ENCODE results near the gene MYO3B. TPM values are rescaled to one million over a fixed set of nuclear protein-coding genes. Genes with fewer than 3 reads are reported as not detected.

MYO3B gene
- total RNA-seq, 1 experiment from 2014 or later: 0.63 TPM

DNA sequence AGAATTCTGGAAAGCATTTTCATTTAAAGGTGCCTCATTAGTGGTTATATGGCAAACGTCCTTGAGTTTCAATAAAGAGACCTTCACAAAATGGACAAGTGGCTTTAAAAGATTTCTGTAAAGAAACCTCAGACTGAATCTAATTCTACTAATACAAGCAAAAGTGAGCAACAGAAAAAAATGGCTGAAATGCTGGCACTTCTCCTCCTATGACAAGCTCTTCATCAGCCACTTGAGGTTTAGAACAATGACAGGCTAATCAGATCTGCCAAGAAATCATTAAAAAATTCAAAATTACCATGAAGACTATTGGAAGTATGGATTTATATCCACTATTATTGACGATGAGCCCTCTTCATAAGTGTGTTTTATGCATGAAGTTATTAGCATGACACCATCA lies 71.8 kb downstream of the MYO3B start:
- no peak for DNase-seq
- Mint-ChIP-seq H3K9me3 (no peaks in the 10 kb centered on the region; a peak in 1 of 5 replicates), H3K4me3 (no peak overlapping the region), H3K27ac (no peak overlapping the region), H3K27me3 (ENCODE audit: low read depth) (no peaks in the 10 kb centered on the region; the same call in none of the 2 replicates), H3K36me3 (ENCODE audit: insufficient read depth in 1 of 3, low read depth in 3 of 3) (no peaks in the 10 kb centered on the region), H3K4me1 (no peaks in the 10 kb centered on the region; a peak in 1 of 4 replicates)
- no peaks in the 10 kb centered on the region for H4K20me1 ChIP-seq (ENCODE audit: control insufficient read depth, insufficient read depth, insufficient read length)
- no peaks in the 10 kb centered on the region for H3K9me3 ChIP-seq (ENCODE audit: control insufficient read depth, low read depth, low read length)
- no CpG with 5 or more reads among the region's 2 CpGs for WGBS (ENCODE audit: extremely low coverage, insufficient read length, low lambda C conversion rate)
- no peak overlapping the region for H3K4me2 ChIP-seq (ENCODE audit: insufficient read depth, insufficient read length, low read length)
- no peak overlapping the region for H3K56ac ChIP-seq (ENCODE audit: insufficient read length, low read depth, low read length)
- no peak overlapping the region for H4K8ac ChIP-seq (replicated peaks; ENCODE audit: insufficient read length, low read depth, low read length)
- no peak overlapping the region for H3K23ac ChIP-seq (ENCODE audit: insufficient read length, low read depth, low read length)
- H2AFZ ChIP-seq (ENCODE audit: low read length): no peak overlapping the region
- H3K79me1 ChIP-seq (ENCODE audit: insufficient read depth, low read depth, low read length, poor library complexity, severe bottlenecking): no peaks in the 10 kb centered on the region
- no peak overlapping the region for H2BK12ac ChIP-seq (ENCODE audit: insufficient read length, low read depth, low read length)
- H3K14ac ChIP-seq (ENCODE audit: insufficient read depth, low read length): no peak overlapping the region
- no peak overlapping the region for H2BK20ac ChIP-seq (ENCODE audit: low read depth, low read length, poor library complexity, severe bottlenecking)
- TF ChIP-seq, protein P1, sequence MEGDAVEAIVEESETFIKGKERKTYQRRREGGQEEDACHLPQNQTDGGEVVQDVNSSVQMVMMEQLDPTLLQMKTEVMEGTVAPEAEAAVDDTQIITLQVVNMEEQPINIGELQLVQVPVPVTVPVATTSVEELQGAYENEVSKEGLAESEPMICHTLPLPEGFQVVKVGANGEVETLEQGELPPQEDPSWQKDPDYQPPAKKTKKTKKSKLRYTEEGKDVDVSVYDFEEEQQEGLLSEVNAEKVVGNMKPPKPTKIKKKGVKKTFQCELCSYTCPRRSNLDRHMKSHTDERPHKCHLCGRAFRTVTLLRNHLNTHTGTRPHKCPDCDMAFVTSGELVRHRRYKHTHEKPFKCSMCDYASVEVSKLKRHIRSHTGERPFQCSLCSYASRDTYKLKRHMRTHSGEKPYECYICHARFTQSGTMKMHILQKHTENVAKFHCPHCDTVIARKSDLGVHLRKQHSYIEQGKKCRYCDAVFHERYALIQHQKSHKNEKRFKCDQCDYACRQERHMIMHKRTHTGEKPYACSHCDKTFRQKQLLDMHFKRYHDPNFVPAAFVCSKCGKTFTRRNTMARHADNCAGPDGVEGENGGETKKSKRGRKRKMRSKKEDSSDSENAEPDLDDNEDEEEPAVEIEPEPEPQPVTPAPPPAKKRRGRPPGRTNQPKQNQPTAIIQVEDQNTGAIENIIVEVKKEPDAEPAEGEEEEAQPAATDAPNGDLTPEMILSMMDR (conservative IDR thresholded peaks at IDR 0.05): no peak
- no peak overlapping the region for H3T11ph ChIP-seq (ENCODE audit: low read length)
- no peak overlapping the region for H2AK5ac ChIP-seq (ENCODE audit: insufficient read length, low read length)
- H2BK5ac ChIP-seq (ENCODE audit: insufficient read length, low read length): no peak overlapping the region
- no peak overlapping the region for H3K18ac ChIP-seq (ENCODE audit: insufficient read length, low read depth, low read length)
- H3K27ac ChIP-seq (ENCODE audit: insufficient read length, low read depth, low read length): no peak overlapping the region
- H3K23me2 ChIP-seq (ENCODE audit: insufficient read length, low read depth, low read length, poor library complexity, severe bottlenecking): no peaks in the 10 kb centered on the region
- no peak overlapping the region for H3K4ac ChIP-seq (ENCODE audit: low read depth, low read length)
- no peak overlapping the region for H4K91ac ChIP-seq (ENCODE audit: insufficient read length, low read depth, low read length)
- no peaks in the 10 kb centered on the region for H3K4me1 ChIP-seq (ENCODE audit: insufficient read depth, low read length)
- H2BK15ac ChIP-seq (ENCODE audit: low read depth, low read length): no peak overlapping the region
- H3K9ac ChIP-seq (ENCODE audit: extremely low read depth, insufficient read length, low read length): no peak overlapping the region
- no peaks in the 10 kb centered on the region for H3K27me3 ChIP-seq (ENCODE audit: insufficient read depth, low read length)
- no peak overlapping the region for H2BK120ac ChIP-seq (ENCODE audit: low read depth, low read length, poor library complexity, severe bottlenecking)
- H3K79me2 ChIP-seq (ENCODE audit: insufficient read depth, low read length): no peaks in the 10 kb centered on the region
- no peak overlapping the region for H4K5ac ChIP-seq (ENCODE audit: insufficient read length, low read depth, low read length)

Measured in H9 (cell line).